HuH-7 (cell line): ENCODE data around the gene EIF4B.
A peak's percentile ranks its signal among the peaks of the same experiment; 100 is the strongest.
"Not testable (repeated sequence)": the region's sequence is repeated elsewhere in the genome, so short reads cannot be mapped to it uniquely, and the experiment has no call there.

ENCODE experiments used
- DNase-seq: peaks from one replicate; pipeline ENCODE4 v3.0.0; 2011; ENCODE audit warnings: low spot score

The EIF4B gene

GRCh38 chr12:53004178-53004577 is 2.1 kb upstream of the EIF4B start:
- DNase-seq: no peak

GRCh38 chr12:53004582-53004981 is 1.7 kb upstream of the EIF4B start:
- no peak for DNase-seq

GRCh38 chr12:53005215-53005985 is 856 bp upstream of the EIF4B start:
- DNase-seq: no peak

- peak; percentile 72 for DNase-seq
These were observed 604 bp downstream of the EIF4B start for GRCh38 chr12:53006810-53007309.

- DNase-seq: no peak
These were observed 1.1 kb downstream of the EIF4B start for GRCh38 chr12:53007343-53007742.

- not testable (repeated sequence) for DNase-seq
These were observed 2.5 kb downstream of the EIF4B start for GRCh38 chr12:53008760-53009159.

GRCh38 chr12:53010955-53011354 is 4.7 kb downstream of the EIF4B start:
- no peak for DNase-seq

- DNase-seq: peak; percentile 34
These were observed 5.6 kb downstream of the EIF4B start for GRCh38 chr12:53011889-53012288.

GRCh38 chr12:53012928-53013327 is 6.7 kb downstream of the EIF4B start:
- DNase-seq: no peak

GRCh38 chr12:53014709-53015108 is 8.5 kb downstream of the EIF4B start:
- DNase-seq: no peak

- no peak for DNase-seq
These were observed 19.0 kb downstream of the EIF4B start for GRCh38 chr12:53025250-53025649.

GRCh38 chr12:53027014-53027413 is 20.8 kb downstream of the EIF4B start:
- DNase-seq: not testable (repeated sequence)

- no peak for DNase-seq
These were observed 25.4 kb downstream of the EIF4B start for GRCh38 chr12:53031616-53032015.

- DNase-seq: not testable (repeated sequence)
These were observed 27.6 kb downstream of the EIF4B start for GRCh38 chr12:53033832-53034231.

GRCh38 chr12:53034459-53034858 is 28.2 kb downstream of the EIF4B start:
- DNase-seq: no peak

- no peak for DNase-seq
These were observed 30.5 kb downstream of the EIF4B start for GRCh38 chr12:53036802-53037201.

- no peak for DNase-seq
These were observed 33.6 kb downstream of the EIF4B start for GRCh38 chr12:53039851-53040250.

- peak; percentile 15 for DNase-seq
These were observed 36.6 kb downstream of the EIF4B start for GRCh38 chr12:53042607-53043454.

GRCh38 chr12:53044052-53044581 is 37.9 kb downstream of the EIF4B start:
- peak; percentile 55 for DNase-seq

- no peak for DNase-seq
These were observed 38.8 kb downstream of the EIF4B start for GRCh38 chr12:53044896-53045695.

GRCh38 chr12:53045696-53046045 is 39.4 kb downstream of the EIF4B start:
- DNase-seq: peak; percentile 11

- peak; percentile 68 for DNase-seq
These were observed 40.5 kb downstream of the EIF4B start for GRCh38 chr12:53046655-53047220.
